Keratinocyte (primary cell): ENCODE measurements around the gene UBC.

Experiments
- CTCF ChIP-seq, 3 experiments: IDR thresholded peaks in 1 of 3; conservative IDR thresholded peaks in 1 of 3; optimal IDR thresholded peaks in 1 of 3; 2 replicates in 2 of 3; 3 replicates in 1 of 3; pipeline versions ENCODE3 to v1.5.1; 2011; ENCODE audit warnings: low read length in 3 of 3, mild to moderate bottlenecking in 3 of 3, moderate library complexity in 2 of 3, control low read depth in 1 of 3, inconsistent platforms in 1 of 3; ENCODE audit not compliant: insufficient read depth in 2 of 3; ENCODE audit errors: extremely low read depth in 1 of 3
- EZH2 ChIP-seq: IDR thresholded peaks from one replicate; pipeline ENCODE4 v1.6.1; 2012; ENCODE audit warnings: inconsistent platforms, mild to moderate bottlenecking, low read length, moderate library complexity

GRCh38 chr12:124872068-124872719, 42.3 kb downstream of the UBC start:
- no peak for TF ChIP-seq CTCF (optimal IDR thresholded peaks at IDR 0.05 in 1 of 3, IDR thresholded peaks at IDR 0.05 in 1 of 3, conservative IDR thresholded peaks at IDR 0.05 in 1 of 3; ENCODE audit: extremely low read depth in 1 of 3, insufficient read depth in 2 of 3, low read length in 3 of 3)
- no peak for TF ChIP-seq EZH2
